GM18870 (cell line): ENCODE results near the gene AGPAT3.

Experiments
- ATAC-seq: cut with Tn5 transposase; IDR thresholded peaks from one replicate; pipeline ENCODE4 v1.9.1; 2021; ENCODE audit warnings: moderate library complexity; ENCODE audit not compliant: unreplicated experiment

AGPAT3 gene

DNA sequence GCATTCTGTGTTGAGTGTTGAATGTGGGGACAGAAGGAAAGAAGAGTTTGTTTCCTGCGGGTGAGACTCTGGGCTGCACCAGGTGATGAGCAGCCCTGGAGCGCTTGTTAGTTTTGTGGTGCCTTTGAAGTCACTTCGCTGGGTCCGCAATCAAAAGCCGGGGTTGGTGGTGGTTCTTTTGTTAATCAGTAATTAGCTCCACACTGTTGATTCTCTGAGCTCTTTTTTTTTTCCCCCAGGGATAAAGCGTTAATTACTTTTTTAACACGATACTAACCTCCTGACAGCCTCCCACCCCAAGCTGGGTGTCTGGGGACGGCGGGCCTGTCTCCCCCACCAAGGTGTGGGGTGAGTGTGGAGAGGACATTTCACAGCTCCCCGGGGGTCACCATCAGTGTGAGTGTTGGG, 56.6 kb downstream of the AGPAT3 start:
- ATAC-seq, result no peak

- no peak for ATAC-seq
Measured at GRCh38 chr21:43921979-43922945, 57.2 kb downstream of the AGPAT3 start.

GRCh38 chr21:43922949-43923348, 57.9 kb downstream of the AGPAT3 start:
- no peak for ATAC-seq

DNA sequence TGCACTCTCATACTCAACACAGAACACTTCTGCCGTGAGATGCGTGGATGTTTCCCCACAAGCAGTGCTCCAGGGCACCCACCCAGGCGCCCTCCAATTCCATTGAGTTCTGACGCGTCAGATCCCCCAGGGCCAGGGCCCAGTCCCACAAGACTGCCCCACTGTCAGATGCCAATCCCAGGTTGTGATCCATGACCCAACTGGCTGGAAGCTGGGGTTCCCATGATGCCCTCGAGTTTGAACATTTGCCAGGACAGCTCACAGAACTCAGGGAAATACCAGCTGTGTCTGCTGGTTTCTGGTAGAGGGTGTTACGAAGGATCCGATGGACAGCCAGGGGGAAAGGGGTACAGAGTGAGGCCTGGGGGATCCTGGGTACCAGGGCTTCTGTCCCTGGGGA, 58.4 kb downstream of the AGPAT3 start:
- no peak for ATAC-seq

DNA sequence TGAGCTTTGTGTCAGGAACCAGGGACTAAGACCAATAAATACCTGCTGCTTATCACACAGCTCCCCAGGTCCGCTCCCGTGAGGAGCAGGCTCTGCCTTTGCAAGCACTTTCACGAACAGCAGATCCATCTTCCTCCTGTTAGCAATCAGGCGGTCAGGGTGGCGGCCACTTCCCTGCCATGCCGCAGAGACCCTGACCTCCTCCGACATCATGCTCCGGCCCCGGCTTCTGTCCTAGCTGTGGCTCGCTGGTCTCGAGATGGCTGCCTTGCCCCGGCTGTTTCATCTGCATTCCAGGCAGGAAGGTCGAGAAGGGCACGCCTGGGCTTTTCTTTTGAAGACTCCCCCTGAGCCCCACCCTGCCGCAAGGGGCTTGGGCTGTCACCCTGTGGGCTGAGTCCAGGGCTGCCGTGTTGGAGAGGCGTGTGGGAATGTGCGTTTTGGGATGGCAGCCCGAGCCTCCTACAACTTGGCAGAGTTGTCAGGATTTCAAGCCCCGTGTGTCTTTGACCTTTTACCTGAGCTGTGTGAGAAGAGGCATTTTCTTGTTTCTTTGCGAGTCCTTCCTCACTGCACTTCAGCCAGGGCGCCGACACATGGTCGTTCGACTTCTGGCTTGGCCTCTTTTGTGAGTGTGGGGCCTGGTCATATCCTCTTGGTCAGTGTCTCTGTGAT, 59.5 kb downstream of the AGPAT3 start:
- ATAC-seq, result no peak

DNA sequence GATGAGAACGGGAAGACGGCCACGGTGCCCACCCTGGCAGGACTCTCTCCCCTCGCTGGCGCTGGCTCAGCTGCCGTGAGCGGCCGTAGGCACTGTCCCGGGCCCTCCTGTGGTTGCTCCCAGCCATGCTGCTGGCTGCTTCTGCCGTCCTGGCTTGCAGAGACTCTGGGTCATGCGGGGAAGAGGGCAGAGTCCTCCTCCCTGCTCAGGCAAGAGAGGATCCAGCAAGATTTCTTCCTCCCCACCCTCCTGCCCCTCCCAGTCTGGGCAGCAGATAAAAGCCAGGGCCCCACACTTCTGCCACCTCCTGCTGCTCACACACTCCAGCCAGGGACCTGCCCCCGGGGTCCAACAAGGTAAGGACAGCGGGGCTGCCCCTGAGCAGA, 60.1 kb downstream of the AGPAT3 start:
- no peak for ATAC-seq

DNA sequence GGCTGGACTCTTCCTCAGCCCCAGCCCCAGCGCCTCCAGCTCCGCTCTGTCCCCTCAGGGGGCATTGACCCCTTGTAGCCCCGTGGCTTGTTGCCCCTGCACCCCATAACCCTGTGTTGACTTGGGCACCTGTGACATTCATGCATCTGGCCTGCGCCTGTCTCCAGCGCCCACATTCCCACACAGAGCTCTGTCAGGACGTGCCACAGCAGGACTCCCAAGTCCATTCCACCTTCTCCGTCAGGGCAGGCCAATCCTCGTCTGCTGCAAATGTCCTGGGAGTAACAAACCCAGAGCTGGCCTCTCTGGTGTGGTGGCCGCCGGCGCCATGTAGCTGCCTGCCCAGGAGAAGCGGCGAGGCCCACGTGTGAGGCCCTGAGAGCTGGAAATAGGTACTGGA, 60.6 kb downstream of the AGPAT3 start:
- no peak for ATAC-seq

- no peak for ATAC-seq
Measured at GRCh38 chr21:43926196-43926595, 61.2 kb downstream of the AGPAT3 start.

GRCh38 chr21:43927591-43928221, 62.7 kb downstream of the AGPAT3 start:
- no peak for ATAC-seq

- ATAC-seq, result no peak
Measured at GRCh38 chr21:43928222-43929125, 63.5 kb downstream of the AGPAT3 start.

DNA sequence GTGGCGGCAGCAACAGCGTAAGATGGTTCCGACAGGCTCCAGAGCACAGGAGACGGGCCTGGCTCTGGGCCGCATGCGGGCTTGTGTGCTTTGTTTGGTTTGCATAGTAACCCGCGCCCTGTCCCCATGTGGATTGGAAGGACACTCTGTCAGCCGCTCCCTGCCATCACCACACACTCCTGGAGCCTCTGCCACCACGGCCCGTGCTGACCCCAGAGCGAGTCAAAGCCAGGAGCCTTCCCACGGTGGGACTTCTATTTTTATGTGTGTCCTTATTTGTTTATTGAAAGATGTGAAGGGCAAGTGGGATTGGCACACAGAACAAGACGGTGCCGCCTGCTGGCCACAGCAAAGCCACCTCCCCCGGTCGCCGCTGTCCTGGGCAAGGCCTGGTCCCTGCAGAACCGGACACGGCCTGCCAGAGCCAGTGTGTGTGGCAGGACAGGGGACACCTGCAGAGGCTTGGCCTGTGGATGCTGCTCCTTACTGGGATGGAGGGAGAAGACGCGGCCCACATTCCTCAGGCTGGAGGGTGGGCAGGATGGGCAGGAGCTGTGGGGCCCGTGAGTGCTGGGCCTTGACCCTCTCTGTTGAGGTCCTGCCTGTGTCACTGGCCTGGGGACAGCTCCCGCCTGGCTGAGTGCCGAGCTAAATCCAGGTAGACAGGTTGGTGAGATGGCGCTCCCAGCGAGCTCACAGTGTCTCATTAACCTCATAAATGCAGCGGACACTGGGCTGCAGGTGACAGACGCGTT, 64.4 kb downstream of the AGPAT3 start:
- ATAC-seq, result no peak

DNA sequence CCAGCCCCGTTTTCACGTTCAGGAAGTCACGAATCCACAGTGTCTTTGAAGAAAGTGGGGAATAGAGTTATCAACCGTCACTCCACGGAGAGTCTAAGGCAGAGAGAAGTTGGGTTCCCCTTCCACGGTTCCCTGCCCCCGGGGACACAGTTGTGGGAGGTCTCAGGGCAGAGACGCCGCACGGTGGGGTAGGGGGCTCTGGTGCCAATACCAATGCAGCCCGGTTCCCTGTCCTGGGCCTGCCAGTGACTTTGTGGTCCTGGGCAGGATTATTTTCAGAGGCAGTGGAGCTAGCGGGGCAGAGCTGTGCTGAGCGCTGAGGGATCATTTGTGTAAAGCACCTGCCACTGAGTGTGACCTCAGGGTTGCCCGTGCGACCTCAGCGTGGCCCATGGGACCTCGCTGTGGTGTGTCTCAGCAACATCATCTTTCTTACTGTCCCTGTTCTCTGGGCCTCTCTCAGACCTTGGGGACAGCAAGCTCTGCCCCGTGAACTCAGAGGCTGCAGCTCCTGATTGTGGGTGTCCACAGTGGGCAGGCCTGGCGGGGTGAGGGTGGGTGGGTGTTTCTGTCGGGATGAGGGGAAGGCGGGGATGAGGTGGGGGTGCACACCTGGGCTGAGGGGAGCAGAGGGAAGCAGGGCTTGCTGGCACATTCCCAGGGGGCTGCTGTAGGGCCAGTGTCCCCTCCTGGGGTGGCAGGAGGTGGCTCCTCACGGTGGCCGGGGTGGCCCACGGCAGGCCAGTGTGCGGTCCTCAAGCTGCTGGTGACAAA, 65.2 kb downstream of the AGPAT3 start:
- no peak for ATAC-seq

DNA sequence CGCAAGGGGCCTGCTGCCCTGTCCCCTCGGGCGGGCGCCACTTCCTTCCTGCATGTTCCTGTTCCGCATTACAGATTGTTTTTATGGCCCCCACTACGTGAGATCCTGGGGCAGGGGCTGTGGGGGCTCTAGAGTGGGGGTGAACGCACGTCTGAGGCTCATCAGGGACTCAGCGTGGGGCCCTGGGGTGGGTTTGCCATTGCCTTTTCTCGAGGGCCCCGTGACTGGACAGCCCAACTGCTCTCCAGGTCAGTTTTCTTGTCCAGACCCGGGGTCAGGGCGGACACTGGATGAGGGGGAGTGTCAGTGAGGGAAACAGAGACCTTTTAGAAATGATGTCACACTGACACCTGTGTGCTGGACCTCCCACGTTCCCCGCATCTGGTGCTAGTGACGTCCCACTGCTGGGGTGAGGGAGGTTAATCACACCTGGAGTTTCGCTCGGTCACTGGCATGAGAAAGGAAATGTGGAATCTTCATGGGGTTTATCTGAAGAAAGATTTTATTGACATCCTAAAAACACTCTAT, 65.9 kb downstream of the AGPAT3 start:
- ATAC-seq, result no peak

DNA sequence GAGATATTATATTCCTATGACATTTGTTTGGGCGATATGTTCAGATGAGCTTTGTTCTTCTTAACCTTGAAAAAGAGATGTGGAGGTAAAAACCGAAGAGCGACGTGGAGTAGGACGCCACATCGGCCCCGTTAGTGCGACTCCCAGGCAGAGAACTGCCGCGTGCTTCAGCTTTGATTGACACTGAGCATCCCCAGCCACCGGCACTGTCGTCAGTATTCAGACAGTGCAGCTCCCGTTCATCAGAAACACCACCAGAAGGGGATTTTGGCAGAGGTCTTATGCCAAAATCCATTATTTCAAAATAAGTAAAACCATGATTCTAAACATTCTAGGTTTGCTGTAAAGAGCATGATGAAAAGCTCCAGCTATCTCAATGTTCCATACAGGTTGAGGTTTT, 66.5 kb downstream of the AGPAT3 start:
- ATAC-seq, result no peak

GRCh38 chr21:43932005-43932404, 67.0 kb downstream of the AGPAT3 start:
- ATAC-seq, result no peak

- ATAC-seq, result no peak
Measured at GRCh38 chr21:43933199-43933598, 68.2 kb downstream of the AGPAT3 start.

- no peak for ATAC-seq
Measured at GRCh38 chr21:43933680-43934079, 68.7 kb downstream of the AGPAT3 start.

GRCh38 chr21:43934116-43934515, 69.1 kb downstream of the AGPAT3 start:
- ATAC-seq, result no peak
